Bronchial smooth muscle cell (primary cell): Measurements from ENCODE around the gene CD84. TPM values are rescaled to one million over a fixed set of nuclear protein-coding genes. Genes with fewer than 3 reads are reported as not detected.

Source experiments
- total RNA-seq: library from RNA; depleted of rRNA; stranded (reverse); fragments of >200 nt; gene quantifications from 2 replicates; pipeline ENCODE4 v1.2.1, GENCODE V29; 2014

CD84 gene
- total RNA-seq, result not detected in 2 replicates

GRCh38 chr1:160579216-160579701 lies at the start of gene CD84:
CD84 (minus strand) TSS chr1:160579496; CDS start chr1:160579437, 59 bp downstream.

GRCh38 chr1:160522622-160523345 lies 56.5 kb downstream of the CD84 start, which contains the start of gene SLAMF6:
SLAMF6 (minus strand) TSS chr1:160523255; CDS start chr1:160523192, 63 bp downstream.

Other genes with a start within 250 kb of the CD84 start
- gene COPA, start 236.2 kb downstream of the CD84 start, total RNA-seq, result 286 and 334 TPM in 2 replicates
- gene NCSTN, start 236.1 kb downstream of the CD84 start, total RNA-seq, result 55.2 and 63.5 TPM in 2 replicates
- under 0.01 TPM in 1 of 2 replicates, not detected in the other for gene NHLH1, start 212.4 kb downstream of the CD84 start, total RNA-seq
- under 0.01 TPM in 1 of 2 replicates, not detected in the other for gene VANGL2, start 178.9 kb downstream of the CD84 start, total RNA-seq
- not detected in 2 replicates for gene SLAMF6, start 56.2 kb downstream of the CD84 start, total RNA-seq
- not detected in 2 replicates for gene SLAMF1, start 67.5 kb upstream of the CD84 start, total RNA-seq
- gene CD48, start 132.3 kb upstream of the CD84 start, total RNA-seq, result under 0.01 TPM in 1 of 2 replicates, not detected in the other
- not detected in 2 replicates for gene SLAMF7, start 159.8 kb upstream of the CD84 start, total RNA-seq
- gene LY9, start 216.7 kb upstream of the CD84 start, total RNA-seq, result not detected in 2 replicates